Heart left ventricle (tissue), 13 donors: ENCODE results near the gene GGCX.

Source experiments
- CTCF ChIP-seq, 12 donors: fragments of 200-600 bp; sonication (generic) in 4 of 12; IDR thresholded peaks; one replicate each; pipeline versions ENCODE4 v1.5.0 to v1.8.0; 2018 to 2022; ENCODE audit warnings: antibody characterized with exemption in 12 of 12, mild to moderate bottlenecking in 5 of 12
- POLR2A ChIP-seq, 2 donors: fragments of 450-650 bp; IDR thresholded peaks; one replicate each; pipeline ENCODE4 v1.6.1; 2017; ENCODE audit warnings: antibody characterized with exemption in 2 of 2, mild to moderate bottlenecking in 2 of 2, moderate library complexity in 2 of 2
- donor health status: ischemic (EF 13 %, LVEDD 7.1; RV severe dilation, severe dysfunction).
- donor health status: DM: no; HTN: yes; CAD: no.
- donor health status: DM: no; HTN: no; CAD: no.
- donor health status: ischemic (EF 25% LVEDD 6.9; RV normal size, moderate dysfunction).
- donor health status: ischemic (EF 25% LVEDD 5.7; RV mildly dilated, moderate dysfunction).
- donor health status: ischemic (EF 35%, LVEDD 5.7; RV mildly dilated, moderate dysfunction).
- donor health status: nonischemic (EF 11% LVEDD 7.7; RV severe dilation, severe dysfunction).
- donor health status: DM: yes; HTN: yes; CAD: no.
- donor health status: PGD.
- donor health status: ischemic (EF 29% LVEDD 5.4; RV normal size, mild dysfunction).
- donor health status: nonischemic (EF 23%, LVEDD 6.1; RV moderate dilation, normal function).

GRCh38 chr2:85585781-85586105, 24.4 kb upstream of the GGCX start:
- no peak for TF ChIP-seq POLR2A (IDR thresholded peaks at IDR 0.05)
- no peak for TF ChIP-seq CTCF (IDR thresholded peaks at IDR 0.05)
